Thyroid gland (tissue), 4 donors: ENCODE results near the gene TSHZ1. TPM values are rescaled to one million over a fixed set of nuclear protein-coding genes. Genes with fewer than 3 reads are reported as not detected.

ENCODE experiments used
- DNase-seq, 2 donors: peaks; one replicate each; pipeline ENCODE4 v3.0.0-alpha.2; 2019
- H3K27ac ChIP-seq, 3 donors: fragments of 200-600 bp; sonication (generic); 1 replicate in 2 of 3; 2 replicates in 1 of 3; pipeline ENCODE4 v1.5.1; 2016 to 2019; ENCODE audit warnings: mild to moderate bottlenecking in 1 of 3, moderate library complexity in 1 of 3
- H3K27me3 ChIP-seq: fragments of 200-600 bp; sonication (generic); one replicate; pipeline ENCODE4 v1.5.1; 2019
- H3K36me3 ChIP-seq, 2 donors: fragments of 200-600 bp; sonication (generic); one replicate each; pipeline ENCODE4 v1.5.1; 2016 to 2019
- H3K4me1 ChIP-seq, 2 donors: fragments of 200-600 bp; sonication (generic); one replicate each; pipeline ENCODE4 v1.5.1; 2017 to 2019
- H3K4me3 ChIP-seq, 3 donors: fragments of 200-600 bp; sonication (generic); replicated peaks in 1 of 3; 1 replicate in 2 of 3; 2 replicates in 1 of 3; pipeline ENCODE4 v1.5.1; 2016; ENCODE audit warnings: mild to moderate bottlenecking in 1 of 3
- H3K9me3 ChIP-seq: fragments of 200-600 bp; sonication (generic); one replicate; pipeline ENCODE4 v1.5.1; 2017
- POLR2A ChIP-seq, 2 donors: fragments of 450-650 bp; IDR thresholded peaks; one replicate each; pipeline ENCODE4 v1.6.1; 2017; ENCODE audit warnings: antibody characterized with exemption in 2 of 2, mild to moderate bottlenecking in 2 of 2, moderate library complexity in 1 of 2
- WGBS, 2 donors: methylation state at CpG; one replicate each; pipeline ENCODE4 v1.1.5; 2017; 5-methylcytosine and 5-hydroxymethylcytosine counted together
- intact Hi-C: fragments of 100-400 bp; cut with DNase I; formaldehyde crosslinking; loops from one replicate; pipeline ENCODE4 v1.15.1; 2023
- total RNA-seq, 4 donors: library from RNA; depleted of rRNA; stranded (reverse); fragments of >200 nt; gene quantifications; one replicate each; pipeline ENCODE4 v1.2.3, GENCODE V29; 2016
- TF ChIP-seq, protein P1 (sequence below), 6 experiments: fragments of 200-600 bp in 3 of 6; fragments of 450-650 bp in 3 of 6; sonication (generic) in 3 of 6; IDR thresholded peaks; one replicate each; pipeline ENCODE4 v1.5.1; 2016 to 2019; ENCODE audit warnings: antibody characterized with exemption in 6 of 6, mild to moderate bottlenecking in 2 of 6, inconsistent platforms in 1 of 6, moderate library complexity in 1 of 6

Gene TSHZ1
- total RNA-seq, 4 donors from 2014 or later, result 17.9 to 22.2 (median 19.0) TPM

DNA sequence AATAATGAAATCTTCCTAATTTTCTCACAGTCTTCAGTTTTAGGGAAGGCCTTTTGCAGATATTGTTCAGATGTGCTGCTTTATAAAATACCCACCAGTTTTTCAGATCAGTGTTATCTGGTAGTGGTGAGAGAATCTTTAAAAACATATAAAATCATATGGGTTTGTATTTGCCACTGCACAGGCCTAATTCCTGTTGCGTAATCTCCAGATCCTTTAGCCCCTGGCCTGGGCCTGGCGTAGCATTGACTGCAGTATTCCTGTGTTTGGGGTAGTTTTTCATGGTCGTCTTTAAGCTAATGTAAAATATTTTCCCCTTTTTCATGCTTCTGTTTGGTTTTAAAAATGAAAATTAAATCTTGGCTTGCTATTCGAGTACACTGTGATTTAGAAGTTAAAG is 43.2 kb downstream of the TSHZ1 start:
- Histone ChIP-seq H3K9me3 (no peaks in the 10 kb centered on the region), H3K27ac (peak overlapping the region in 2 of 3 donors; percentile 31 to 36), H3K4me1 (peaks cover 0 to under 1% of the 10 kb centered on the region in 2 donors), H3K36me3 (no peaks in the 10 kb centered on the region), H3K4me3 (no peak overlapping the region), H3K27me3 (no peaks in the 10 kb centered on the region)
- TF ChIP-seq POLR2A (IDR thresholded peaks at IDR 0.05), result no peak
- TF ChIP-seq, protein P1, sequence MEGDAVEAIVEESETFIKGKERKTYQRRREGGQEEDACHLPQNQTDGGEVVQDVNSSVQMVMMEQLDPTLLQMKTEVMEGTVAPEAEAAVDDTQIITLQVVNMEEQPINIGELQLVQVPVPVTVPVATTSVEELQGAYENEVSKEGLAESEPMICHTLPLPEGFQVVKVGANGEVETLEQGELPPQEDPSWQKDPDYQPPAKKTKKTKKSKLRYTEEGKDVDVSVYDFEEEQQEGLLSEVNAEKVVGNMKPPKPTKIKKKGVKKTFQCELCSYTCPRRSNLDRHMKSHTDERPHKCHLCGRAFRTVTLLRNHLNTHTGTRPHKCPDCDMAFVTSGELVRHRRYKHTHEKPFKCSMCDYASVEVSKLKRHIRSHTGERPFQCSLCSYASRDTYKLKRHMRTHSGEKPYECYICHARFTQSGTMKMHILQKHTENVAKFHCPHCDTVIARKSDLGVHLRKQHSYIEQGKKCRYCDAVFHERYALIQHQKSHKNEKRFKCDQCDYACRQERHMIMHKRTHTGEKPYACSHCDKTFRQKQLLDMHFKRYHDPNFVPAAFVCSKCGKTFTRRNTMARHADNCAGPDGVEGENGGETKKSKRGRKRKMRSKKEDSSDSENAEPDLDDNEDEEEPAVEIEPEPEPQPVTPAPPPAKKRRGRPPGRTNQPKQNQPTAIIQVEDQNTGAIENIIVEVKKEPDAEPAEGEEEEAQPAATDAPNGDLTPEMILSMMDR (IDR thresholded peaks at IDR 0.05), result no peak
- no peak for DNase-seq
- WGBS, 2 donors, result 79 to 80% methylated on average over 4 of the region's 4 CpGs
- intact Hi-C loops, result no loop called here

DNA sequence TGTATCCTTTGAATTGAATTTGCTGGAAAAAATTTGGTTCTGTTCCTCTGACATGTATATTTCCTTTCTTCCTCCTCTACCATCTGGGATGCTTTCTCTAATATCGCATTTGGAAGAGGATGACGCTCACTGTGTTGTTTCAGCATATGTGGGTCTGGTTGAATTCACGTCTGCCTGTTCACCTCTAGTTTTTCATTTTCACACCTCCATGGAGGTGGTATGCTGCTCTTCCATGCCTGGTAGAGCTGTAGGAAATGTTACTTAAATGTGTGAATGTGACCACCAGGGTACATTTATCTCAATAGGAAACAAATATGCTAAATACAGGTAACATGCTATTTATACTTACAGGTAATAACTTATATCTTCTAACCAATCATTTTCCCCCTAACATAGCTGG is 44.5 kb downstream of the TSHZ1 start:
- intact Hi-C loops, result no loop called here
- Histone ChIP-seq H3K27ac (no peak overlapping the region), H3K9me3 (no peaks in the 10 kb centered on the region), H3K27me3 (no peaks in the 10 kb centered on the region), H3K36me3 (no peaks in the 10 kb centered on the region), H3K4me3 (no peak overlapping the region), H3K4me1 (no peaks in the 10 kb centered on the region)
- no peak for DNase-seq
- no peak for TF ChIP-seq POLR2A (IDR thresholded peaks at IDR 0.05)
- TF ChIP-seq, protein P1 (IDR thresholded peaks at IDR 0.05), result no peak
- 94 to 96% methylated on average over 3 of the region's 3 CpGs for WGBS, 2 donors

GRCh38 chr18:75256376-75256775 is 45.8 kb downstream of the TSHZ1 start:
- no peak for TF ChIP-seq POLR2A (IDR thresholded peaks at IDR 0.05)
- Histone ChIP-seq H3K4me3 (no peak overlapping the region), H3K36me3 (no peaks in the 10 kb centered on the region), H3K27ac (no peak overlapping the region), H3K4me1 (no peaks in the 10 kb centered on the region), H3K27me3 (no peaks in the 10 kb centered on the region), H3K9me3 (no peaks in the 10 kb centered on the region)
- no peak for DNase-seq
- intact Hi-C loops, result no loop called here

GRCh38 chr18:75257605-75258004 is 47.0 kb downstream of the TSHZ1 start:
- Histone ChIP-seq H3K27ac (no peak overlapping the region), H3K27me3 (no peaks in the 10 kb centered on the region), H3K4me3 (no peak overlapping the region), H3K9me3 (no peaks in the 10 kb centered on the region), H3K36me3 (no peaks in the 10 kb centered on the region), H3K4me1 (no peaks in the 10 kb centered on the region)
- TF ChIP-seq, protein P1 (IDR thresholded peaks at IDR 0.05), result no peak
- 90 to 91% methylated on average over 14 of the region's 14 CpGs for WGBS, 2 donors
- intact Hi-C loops, result no loop called here
- DNase-seq, result no peak

- H3K27ac ChIP-seq, result no peak overlapping the region
- peaks cover 0 to 9% of the 10 kb centered on the region in 2 donors for H3K4me1 ChIP-seq
- H3K27me3 ChIP-seq, result no peaks in the 10 kb centered on the region
- no peak for TF ChIP-seq POLR2A (IDR thresholded peaks at IDR 0.05)
- TF ChIP-seq, protein P1 (IDR thresholded peaks at IDR 0.05), result no peak
- no peak for DNase-seq
- no peaks in the 10 kb centered on the region for H3K36me3 ChIP-seq
- no peaks in the 10 kb centered on the region for H3K9me3 ChIP-seq
- no peak overlapping the region for H3K4me3 ChIP-seq
- intact Hi-C loops, result no loop called here
- WGBS, 2 donors, result 90 to 92% methylated on average over 9 of the region's 9 CpGs
Observed at GRCh38 chr18:75261430-75262223, 51.0 kb downstream of the TSHZ1 start.
